GM12878 (cell line): ENCODE results near the gene PPP1R18. TPM values are rescaled to one million over a fixed set of nuclear protein-coding genes. Genes with fewer than 3 reads are reported as not detected.
A peak's percentile ranks its signal among the peaks of the same experiment; 100 is the strongest.

Experiments used
- ATAC-seq: fragments of 200-7000 bp; cut with Tn5 transposase; 3 replicates; pipeline ENCODE4 v1.9.1; 2020; ENCODE audit warnings: mild to moderate bottlenecking, moderate library complexity
- BruUV-seq: library from RNA; stranded (reverse); fragments of 400-500 nt; replicated peaks from 2 replicates; lab custom pipeline; 2021; lab: Mats Ljungman, UMichigan
- CTCF ChIA-PET: fragments of 300-600 bp; sonication (Branson Sonifier 250); formaldehyde crosslinking; extraction: SDS; loops from one replicate; lab custom pipeline; 2021; ENCODE audit warnings: inconsistent platforms; lab: Yijun Ruan, JAX
- POLR2A ChIA-PET: fragments of 350-600 bp; formaldehyde crosslinking; extraction: SDS; loops from one replicate; lab custom pipeline; 2021; ENCODE audit warnings: inconsistent platforms; lab: Charles Lee
- RAD21 ChIA-PET: fragments of 300-600 bp; sonication (Branson Sonifier 250); formaldehyde crosslinking; loops from one replicate; lab custom pipeline; 2023; ENCODE audit warnings: antibody characterized with exemption; ENCODE audit not compliant: unreplicated experiment; lab: Charles Lee
- SMC1A ChIA-PET: fragments of 300-600 bp; sonication (Branson Sonifier 250); formaldehyde crosslinking; loops from one replicate; lab custom pipeline; 2023; ENCODE audit not compliant: unreplicated experiment, uncharacterized antibody; lab: Charles Lee
- DNase-seq: peaks from one replicate; pipeline ENCODE4 v3.0.0-alpha.2; 2011; ENCODE audit warnings: low read depth, low spot score
- FAIRE-seq: peaks from 3 replicates; lab custom pipeline; 2011; peaks lifted over from hg19 to GRCh38; lab: Jason Lieb, UNC
- H2AFZ ChIP-seq: 2 replicates; pipeline ENCODE4 v1.6.0; 2011; ENCODE audit warnings: low read depth, low read length, control low read depth; ENCODE audit not compliant: control insufficient read depth
- H3K27ac ChIP-seq: 2 replicates; pipeline ENCODE4 v1.5.1; 2011; ENCODE audit warnings: control low read depth; ENCODE audit not compliant: control insufficient read depth, insufficient read depth
- H3K27me3 ChIP-seq, 2 experiments: replicated peaks in 1 of 2; 2 replicates each; pipeline versions ENCODE4 v1.6.0 to v1.6.1; 2011; ENCODE audit warnings: low read length in 1 of 2; ENCODE audit not compliant: control insufficient read depth in 2 of 2, insufficient read depth in 2 of 2
- H3K36me3 ChIP-seq, 2 experiments: 2 replicates each; pipeline ENCODE4 v1.5.1; 2011; ENCODE audit warnings: low read length in 1 of 2; ENCODE audit not compliant: control insufficient read depth in 2 of 2, insufficient read depth in 2 of 2
- H3K4me1 ChIP-seq: 2 replicates; pipeline ENCODE4 v1.6.1; 2011; ENCODE audit warnings: mild to moderate bottlenecking, low read length, moderate library complexity, mixed read lengths; ENCODE audit not compliant: control insufficient read depth, insufficient read depth
- H3K4me2 ChIP-seq: 2 replicates; pipeline ENCODE4 v1.6.0; 2011; ENCODE audit warnings: control low read depth; ENCODE audit not compliant: control insufficient read depth, insufficient read depth
- H3K4me3 ChIP-seq: fragments of 200-600 bp; sonication (generic); 2 replicates; pipeline ENCODE4 v1.5.1; 2016
- H3K79me2 ChIP-seq: 2 replicates; pipeline ENCODE4 v1.6.0; 2011; ENCODE audit warnings: low read length; ENCODE audit not compliant: control insufficient read depth, insufficient read depth
- H3K9ac ChIP-seq: 2 replicates; pipeline ENCODE4 v1.8.0; 2011; ENCODE audit warnings: low read length, control low read depth, mixed read lengths; ENCODE audit not compliant: control insufficient read depth, insufficient read depth
- H3K9me3 ChIP-seq: replicated peaks from 3 replicates; pipeline ENCODE4 v1.5.1; 2011; ENCODE audit warnings: mild to moderate bottlenecking, low read length; ENCODE audit not compliant: control insufficient read depth, insufficient read depth
- H4K20me1 ChIP-seq: 2 replicates; pipeline ENCODE4 v1.6.0; 2011; ENCODE audit not compliant: control insufficient read depth, insufficient read depth
- JUNB ChIP-seq: IDR thresholded peaks from 2 replicates; pipeline ENCODE4 v1.6.1; 2016; ENCODE audit warnings: antibody characterized with exemption, mild to moderate bottlenecking
- LARP7 ChIP-seq: fragments of 450-650 bp; IDR thresholded peaks from 2 replicates; pipeline ENCODE4 v1.6.1; 2017; ENCODE audit warnings: mild to moderate bottlenecking
- NBN ChIP-seq: fragments of 450-650 bp; IDR thresholded peaks from 2 replicates; pipeline ENCODE4 v1.6.1; 2016
- PAX8 ChIP-seq: fragments of 450-650 bp; IDR thresholded peaks from 2 replicates; pipeline ENCODE4 v1.6.1; 2017; ENCODE audit warnings: mild to moderate bottlenecking, moderate library complexity
- POLR2A ChIP-seq: IDR thresholded peaks from 2 replicates; pipeline ENCODE4 v1.6.1; 2011; ENCODE audit warnings: low read depth, mild to moderate bottlenecking, low read length
- SMARCA5 ChIP-seq: fragments of 450-650 bp; IDR thresholded peaks from 2 replicates; pipeline ENCODE4 v1.6.1; 2017; ENCODE audit warnings: mild to moderate bottlenecking
- ZNF24 ChIP-seq: fragments of 450-650 bp; IDR thresholded peaks from 2 replicates; pipeline ENCODE4 v1.6.1; 2017; ENCODE audit warnings: antibody characterized with exemption, mild to moderate bottlenecking
- WGBS: methylation state at CpG from one replicate; pipeline ENCODE4 v1.1.6; 2016; ENCODE audit warnings: low lambda C conversion rate; ENCODE audit not compliant: insufficient replicate concordance, insufficient coverage; ENCODE audit errors: missing lambda C conversion rate; 5-methylcytosine and 5-hydroxymethylcytosine counted together
- in situ Hi-C: fragments of 300-500 bp; cut with MboI; formaldehyde crosslinking; loops from 9 replicates; pipeline ENCODE4 v1.14.3; 2018; ENCODE audit warnings: mixed read lengths
- intact Hi-C: fragments of 100-400 bp; cut with micrococcal nuclease; formaldehyde crosslinking; loops from one replicate; pipeline ENCODE4 v1.14.2; 2022; ENCODE audit not compliant: unreplicated experiment
- polyA plus RNA-seq, 11 experiments: library from polyadenylated mRNA; depleted of rRNA in 4 of 11; unstranded in 6 of 11; stranded (reverse) in 5 of 11; fragments of >200 nt; fragmentation: Nextera tagmentation in 4 of 11; fragmentation: Illumina TruSeq in 1 of 11; extraction: Ambion mirVana in 4 of 11; extraction: Trizol in 1 of 11; gene quantifications; 1 replicate in 1 of 11; 2 replicates in 10 of 11; pipeline versions ENCODE4 v1.2.1 to v1.2.3, GENCODE V29; 2011 to 2016; ENCODE audit warnings: inconsistent platforms in 2 of 11, missing spikeins in 2 of 11, low read depth in 1 of 11
- total RNA-seq, 4 experiments: library from RNA; depleted of rRNA in 3 of 4; stranded (reverse); fragments of >200 nt in 3 of 4; fragmentation: Illumina TruSeq in 1 of 4; extraction: Trizol in 1 of 4; gene quantifications; 2 replicates each; pipeline versions ENCODE4 v1.2.1 to v1.2.3, GENCODE V29; 2013 to 2021
- TF ChIP-seq, protein P1 (sequence below): fragments of 450-650 bp; IDR thresholded peaks from 2 replicates; pipeline ENCODE4 v1.6.1; 2017; ENCODE audit warnings: mild to moderate bottlenecking
- TF ChIP-seq, protein P2 (sequence below): fragments of 150-350 bp; IDR thresholded peaks from 2 replicates; pipeline ENCODE4 v1.6.1; 2016; ENCODE audit warnings: low read depth, low read length

The PPP1R18 gene
- total and polyA plus RNA-seq, 10 of the 15 experiments (the other 5 are each of a cell fraction or from before 2014, with no cell fraction given), result 21.0 to 119 (median 52.6) TPM

DNA sequence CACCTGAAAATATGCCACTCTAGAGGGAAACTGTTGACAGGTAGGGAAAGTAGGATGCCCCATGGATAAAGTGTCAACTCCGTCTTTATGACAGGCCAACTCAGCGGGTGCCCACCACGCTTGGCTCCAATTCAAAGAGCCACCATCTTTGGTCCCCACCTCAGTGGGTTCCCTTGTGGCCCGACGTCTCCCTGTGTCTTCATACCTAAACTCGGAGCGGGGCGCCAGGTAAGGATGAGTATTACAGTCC is 30.4 kb upstream of the PPP1R18 start:
- H3K27me3 ChIP-seq, result no peaks in the 10 kb centered on the region
- H3K4me3 ChIP-seq, result peak overlapping the region; percentile 81
- 4% methylated on average over 8 of the region's 8 CpGs for WGBS
- peak overlapping the region; percentile 70 for H2AFZ ChIP-seq
- SMC1A ChIA-PET, result interaction anchor here (0.7 to 17.7 kb wide), 4 partner anchors 14 to 167 kb away, joined by 3 to 265 read pairs (median 38); partner anchors contain the start of gene NRM
- peaks cover 5 to 6% of the 10 kb centered on the region in 2 experiments; a peak in 3 of 4 replicates for H3K36me3 ChIP-seq
- peak overlapping the region; percentile 97 for H3K4me2 ChIP-seq
- DNase-seq, result no peak
- intact Hi-C loops, result loop anchor here (1.0 kb wide), 3 partner anchors 30 to 100 kb away; partner anchors contain the start of genes MRPS18B and PPP1R10
- RAD21 ChIA-PET, result interaction anchor here (0.7 to 11.2 kb wide), 14 partner anchors 14 to 371 kb away, joined by 3 to 209 read pairs (median 3); partner anchors contain the start of genes DHX16, GNL1, NRM and VARS2
- in situ Hi-C loops, result loop anchor here (5.0 kb wide), 2 partner anchors 35 to 100 kb away; partner anchors contain the start of genes MRPS18B and PPP1R10
- TF ChIP-seq SMARCA5, result 0 out of 2 replicates have a peak, but pooled peaks have one; percentile 10
- TF ChIP-seq POLR2A, result no peak
- no peak for TF ChIP-seq NBN
- TF ChIP-seq, protein P1, sequence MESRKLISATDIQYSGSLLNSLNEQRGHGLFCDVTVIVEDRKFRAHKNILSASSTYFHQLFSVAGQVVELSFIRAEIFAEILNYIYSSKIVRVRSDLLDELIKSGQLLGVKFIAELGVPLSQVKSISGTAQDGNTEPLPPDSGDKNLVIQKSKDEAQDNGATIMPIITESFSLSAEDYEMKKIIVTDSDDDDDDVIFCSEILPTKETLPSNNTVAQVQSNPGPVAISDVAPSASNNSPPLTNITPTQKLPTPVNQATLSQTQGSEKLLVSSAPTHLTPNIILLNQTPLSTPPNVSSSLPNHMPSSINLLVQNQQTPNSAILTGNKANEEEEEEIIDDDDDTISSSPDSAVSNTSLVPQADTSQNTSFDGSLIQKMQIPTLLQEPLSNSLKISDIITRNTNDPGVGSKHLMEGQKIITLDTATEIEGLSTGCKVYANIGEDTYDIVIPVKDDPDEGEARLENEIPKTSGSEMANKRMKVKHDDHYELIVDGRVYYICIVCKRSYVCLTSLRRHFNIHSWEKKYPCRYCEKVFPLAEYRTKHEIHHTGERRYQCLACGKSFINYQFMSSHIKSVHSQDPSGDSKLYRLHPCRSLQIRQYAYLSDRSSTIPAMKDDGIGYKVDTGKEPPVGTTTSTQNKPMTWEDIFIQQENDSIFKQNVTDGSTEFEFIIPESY, result no peak
- TF ChIP-seq PAX8, result peak; percentile 87; the same call in 1 of the 2 replicates
- TF ChIP-seq LARP7, result peak; percentile 57
- TF ChIP-seq JUNB, result no peak
- TF ChIP-seq ZNF24, result no peak
- TF ChIP-seq, protein P2, sequence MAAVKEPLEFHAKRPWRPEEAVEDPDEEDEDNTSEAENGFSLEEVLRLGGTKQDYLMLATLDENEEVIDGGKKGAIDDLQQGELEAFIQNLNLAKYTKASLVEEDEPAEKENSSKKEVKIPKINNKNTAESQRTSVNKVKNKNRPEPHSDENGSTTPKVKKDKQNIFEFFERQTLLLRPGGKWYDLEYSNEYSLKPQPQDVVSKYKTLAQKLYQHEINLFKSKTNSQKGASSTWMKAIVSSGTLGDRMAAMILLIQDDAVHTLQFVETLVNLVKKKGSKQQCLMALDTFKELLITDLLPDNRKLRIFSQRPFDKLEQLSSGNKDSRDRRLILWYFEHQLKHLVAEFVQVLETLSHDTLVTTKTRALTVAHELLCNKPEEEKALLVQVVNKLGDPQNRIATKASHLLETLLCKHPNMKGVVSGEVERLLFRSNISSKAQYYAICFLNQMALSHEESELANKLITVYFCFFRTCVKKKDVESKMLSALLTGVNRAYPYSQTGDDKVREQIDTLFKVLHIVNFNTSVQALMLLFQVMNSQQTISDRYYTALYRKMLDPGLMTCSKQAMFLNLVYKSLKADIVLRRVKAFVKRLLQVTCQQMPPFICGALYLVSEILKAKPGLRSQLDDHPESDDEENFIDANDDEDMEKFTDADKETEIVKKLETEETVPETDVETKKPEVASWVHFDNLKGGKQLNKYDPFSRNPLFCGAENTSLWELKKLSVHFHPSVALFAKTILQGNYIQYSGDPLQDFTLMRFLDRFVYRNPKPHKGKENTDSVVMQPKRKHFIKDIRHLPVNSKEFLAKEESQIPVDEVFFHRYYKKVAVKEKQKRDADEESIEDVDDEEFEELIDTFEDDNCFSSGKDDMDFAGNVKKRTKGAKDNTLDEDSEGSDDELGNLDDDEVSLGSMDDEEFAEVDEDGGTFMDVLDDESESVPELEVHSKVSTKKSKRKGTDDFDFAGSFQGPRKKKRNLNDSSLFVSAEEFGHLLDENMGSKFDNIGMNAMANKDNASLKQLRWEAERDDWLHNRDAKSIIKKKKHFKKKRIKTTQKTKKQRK, result no peak
- BruUV-seq, result TSS peak; percentile 71
- H3K9ac ChIP-seq, result peak overlapping the region; percentile 98
- H3K4me1 ChIP-seq, result peaks cover 20% of the 10 kb centered on the region
- FAIRE-seq, result no peak
- no peak for ATAC-seq
- peak overlapping the region; percentile 98 for H3K27ac ChIP-seq
- H3K9me3 ChIP-seq, result no peaks in the 10 kb centered on the region
- CTCF ChIA-PET, result interaction anchor here (0.6 to 22.7 kb wide), 8 partner anchors 14 to 373 kb away, joined by 3 to 487 read pairs (median 4); partner anchors contain the start of gene NRM
- no peaks in the 10 kb centered on the region for H4K20me1 ChIP-seq
- POLR2A ChIA-PET, result interaction anchor here (0.5 to 11.6 kb wide), 15 partner anchors 14 to 196 kb away, joined by 3 to 200 read pairs (median 5); partner anchors contain the start of genes FLOT1, GNL1, NRM and PRR3
- H3K79me2 ChIP-seq, result peaks cover 53% of the 10 kb centered on the region
